Ramos (cell line): ENCODE measurements around the gene XIRP2.

Source experiments
- in situ Hi-C: fragments of 300-500 bp; cut with MboI; formaldehyde crosslinking; loops from one replicate; pipeline ENCODE4 v1.14.3; 2022; ENCODE audit warnings: low sequenced_read_pairs; ENCODE audit not compliant: unreplicated experiment

The XIRP2 gene

DNA sequence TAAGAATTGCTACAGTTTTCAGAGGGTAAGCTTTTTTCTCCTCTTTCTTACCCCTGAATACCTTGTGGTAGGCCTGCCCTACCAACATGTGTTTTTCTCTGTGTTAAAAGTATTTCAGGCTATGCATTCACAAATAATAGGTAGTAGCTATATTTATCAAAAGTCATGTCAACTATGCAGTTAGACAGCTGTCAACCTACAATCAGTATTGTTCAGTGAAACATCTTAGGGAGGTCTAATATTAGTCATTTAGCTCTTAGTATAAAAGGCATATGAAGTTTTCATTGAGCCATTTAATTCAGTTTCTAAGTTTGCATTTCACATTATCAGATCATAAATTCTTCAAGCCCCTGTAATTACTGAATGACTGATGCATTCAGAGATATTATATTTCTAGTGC, 36.7 kb downstream of the XIRP2 start:
- in situ Hi-C loops, result no loop called here

GRCh38 chr2:166926657-166927056, 38.4 kb downstream of the XIRP2 start:
- in situ Hi-C loops, result no loop called here

DNA sequence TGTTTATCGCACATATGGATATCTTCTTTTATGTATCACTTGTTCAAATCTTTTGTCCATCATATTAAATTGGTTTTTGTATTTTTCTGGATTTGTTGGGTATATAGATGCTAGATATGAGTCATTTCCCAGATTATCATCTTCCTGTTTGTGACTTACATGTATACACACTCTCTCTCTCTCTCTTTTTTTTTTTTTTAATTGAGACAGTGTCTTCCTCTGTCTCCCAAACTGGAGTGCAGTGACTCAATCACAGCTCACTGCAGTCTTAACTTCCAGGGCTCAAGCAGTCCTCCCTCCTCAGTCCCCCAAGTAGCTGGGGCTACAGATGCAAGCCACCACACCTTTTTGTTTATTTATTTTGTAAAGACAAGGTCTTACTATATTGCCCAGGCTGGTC, 43.8 kb downstream of the XIRP2 start:
- in situ Hi-C loops, result no loop called here

DNA sequence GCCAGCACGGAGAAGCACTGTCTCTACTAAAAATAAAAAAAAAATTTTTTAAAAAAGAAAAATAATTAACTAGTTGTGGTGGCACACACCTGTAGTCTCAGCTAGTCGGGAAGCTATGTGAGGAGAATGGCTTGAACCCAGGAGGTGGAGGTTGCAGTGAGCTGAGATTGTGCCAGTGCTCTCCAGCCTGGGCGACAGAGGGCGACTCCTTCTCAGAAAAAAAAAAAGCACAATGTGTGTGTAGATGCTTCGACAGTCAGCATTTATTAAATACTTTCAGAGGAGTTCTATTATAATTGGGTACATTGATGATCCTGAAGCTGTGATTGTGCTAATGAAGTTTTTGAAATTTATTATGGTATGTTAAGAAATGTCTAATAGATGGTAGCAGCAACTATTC, 46.5 kb downstream of the XIRP2 start:
- in situ Hi-C loops, result no loop called here

DNA sequence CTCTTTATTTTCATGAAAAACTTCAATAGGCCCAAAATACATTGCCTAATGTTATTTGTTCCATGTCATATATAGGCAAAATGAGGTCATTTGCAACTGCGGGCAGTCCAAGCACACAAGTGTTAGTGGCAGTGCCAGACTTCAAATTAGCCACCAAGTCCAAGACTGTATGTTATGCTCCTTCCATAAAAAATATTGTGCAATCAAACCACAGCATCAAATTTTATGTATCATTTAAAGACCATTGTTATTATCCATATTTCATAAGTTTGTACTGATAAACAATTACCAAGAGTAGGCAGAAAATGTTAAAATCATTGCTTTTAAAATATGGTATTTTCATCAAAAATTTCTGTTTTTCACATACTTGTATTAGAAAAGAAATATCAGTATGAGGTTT, 54.1 kb downstream of the XIRP2 start:
- in situ Hi-C loops, result no loop called here

- in situ Hi-C loops, result no loop called here
Measured at GRCh38 chr2:166944909-166945308, 56.6 kb downstream of the XIRP2 start.

DNA sequence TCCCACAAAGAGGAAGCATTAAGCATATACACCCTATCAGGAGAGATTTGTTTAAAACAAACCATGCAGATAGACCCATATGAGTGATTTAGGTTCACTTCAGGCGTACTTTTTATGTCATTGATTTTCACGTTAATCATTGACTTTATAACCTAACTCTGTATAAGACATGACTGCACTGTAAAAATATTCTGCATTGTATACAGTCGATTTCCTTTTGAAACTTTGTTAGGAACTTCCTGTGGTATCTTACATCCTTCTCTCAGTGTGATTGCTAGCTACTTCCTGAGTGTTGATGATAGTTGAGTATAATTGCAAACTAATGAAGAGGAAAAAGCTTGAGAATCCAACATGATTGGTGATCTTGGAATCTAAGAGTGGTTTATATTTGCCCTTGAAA, 69.4 kb downstream of the XIRP2 start:
- in situ Hi-C loops, result no loop called here

DNA sequence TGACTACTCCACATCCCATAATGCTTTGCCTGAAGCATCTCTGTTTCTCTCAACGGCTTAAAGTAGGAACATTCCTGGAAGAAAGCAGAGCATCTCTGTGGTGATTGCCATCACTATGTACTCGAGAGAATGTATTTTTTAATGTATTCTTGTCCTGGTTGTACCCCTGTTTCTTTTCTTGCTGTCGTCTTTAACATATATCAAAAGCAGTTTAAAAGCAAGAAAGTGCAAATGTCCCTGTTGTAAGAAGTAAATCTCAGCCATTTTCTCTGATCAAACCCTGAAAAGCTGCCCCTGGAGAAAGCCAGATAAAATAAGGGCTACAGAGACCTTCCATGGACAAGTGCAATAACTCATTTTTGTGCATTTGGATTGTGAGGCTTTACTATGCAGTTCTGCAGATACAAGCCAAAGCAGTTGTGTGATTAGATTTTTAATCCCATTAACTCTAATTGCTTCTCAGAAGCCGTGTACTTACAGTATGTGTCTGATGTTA, 70.8 kb downstream of the XIRP2 start:
- in situ Hi-C loops, result no loop called here

DNA sequence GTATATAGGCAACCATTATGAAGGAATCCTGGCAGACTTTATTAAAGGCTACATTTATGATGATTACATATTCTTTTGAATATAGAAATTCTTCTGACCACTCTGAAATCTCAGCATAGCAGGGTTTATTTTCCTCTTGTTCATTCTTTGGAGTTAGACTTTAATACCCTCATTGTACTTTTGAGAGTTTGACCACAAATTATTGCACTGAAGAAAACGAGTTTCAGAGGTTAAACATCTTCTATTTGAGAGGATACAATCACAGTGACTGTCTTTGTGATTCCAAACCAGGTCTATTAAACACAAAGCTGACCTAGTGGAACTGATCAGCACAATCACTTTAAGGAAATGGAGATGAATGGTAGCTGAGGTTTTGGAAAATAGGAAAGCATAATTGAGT, 71.3 kb downstream of the XIRP2 start:
- in situ Hi-C loops, result no loop called here

DNA sequence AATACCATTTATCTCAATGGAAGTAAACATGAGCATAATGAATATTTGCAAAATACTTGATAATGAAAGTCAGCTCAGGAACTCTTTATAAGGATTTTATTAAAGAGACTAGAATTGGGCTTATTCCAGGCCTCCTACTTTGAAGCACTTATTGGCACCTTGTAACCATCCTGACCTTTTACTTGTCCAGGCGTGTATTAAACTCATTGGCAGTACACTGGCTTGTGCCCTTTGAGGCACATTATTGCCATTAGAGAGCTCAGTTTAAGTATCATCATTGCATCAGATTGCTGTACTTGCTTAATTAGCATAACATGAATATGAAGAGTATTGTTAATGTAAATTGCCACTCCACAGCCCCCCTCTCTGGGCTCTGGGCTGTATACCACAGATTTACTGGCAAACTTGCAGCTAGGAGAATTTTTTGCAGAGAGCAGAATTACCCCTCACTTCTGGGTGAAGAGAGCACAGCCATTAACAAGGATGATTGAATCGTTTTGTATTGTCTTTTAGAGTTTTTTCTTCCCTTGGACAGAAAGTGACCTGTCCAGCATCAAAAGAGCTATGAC, 72.5 kb downstream of the XIRP2 start:
- in situ Hi-C loops, result no loop called here

DNA sequence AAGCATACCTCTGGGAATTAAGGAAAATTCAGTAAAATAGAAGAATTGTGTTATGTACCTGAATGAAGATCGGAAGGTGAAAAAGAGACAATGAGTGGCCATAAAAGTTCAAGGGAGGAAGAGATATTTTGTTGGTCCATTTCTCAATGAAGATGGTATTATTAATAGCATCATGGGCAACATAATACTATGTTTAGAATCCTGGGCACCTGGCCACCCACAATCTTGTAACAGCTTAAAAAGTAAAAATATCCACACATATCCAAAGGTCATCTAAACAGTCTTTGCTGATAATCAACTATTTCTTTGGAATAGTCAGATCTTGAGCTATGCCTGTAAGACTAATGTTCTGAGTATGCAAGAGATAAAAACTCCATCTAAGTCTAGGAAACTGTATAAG, 73.7 kb downstream of the XIRP2 start:
- in situ Hi-C loops, result no loop called here

- in situ Hi-C loops, result no loop called here
Measured at GRCh38 chr2:166969486-166969885, 81.2 kb downstream of the XIRP2 start.

DNA sequence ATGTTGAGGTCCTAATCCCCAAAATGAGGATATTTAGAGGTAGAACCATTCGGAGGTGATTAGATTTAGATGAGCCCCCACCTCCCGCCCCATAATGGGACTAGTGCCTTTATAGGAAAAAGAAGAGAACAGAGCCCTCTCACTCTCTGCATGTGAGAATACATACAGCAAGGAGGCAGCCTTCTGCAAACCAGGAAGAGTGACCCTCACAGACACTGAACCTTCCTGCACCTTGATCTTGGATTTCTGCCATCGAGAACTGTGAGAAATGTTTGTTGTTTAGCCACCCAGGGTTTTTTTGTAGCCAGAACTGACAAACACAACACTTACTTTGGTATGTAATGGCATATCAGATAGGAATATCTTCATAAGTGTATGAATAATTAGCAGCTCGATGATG, 83.7 kb downstream of the XIRP2 start:
- in situ Hi-C loops, result no loop called here

DNA sequence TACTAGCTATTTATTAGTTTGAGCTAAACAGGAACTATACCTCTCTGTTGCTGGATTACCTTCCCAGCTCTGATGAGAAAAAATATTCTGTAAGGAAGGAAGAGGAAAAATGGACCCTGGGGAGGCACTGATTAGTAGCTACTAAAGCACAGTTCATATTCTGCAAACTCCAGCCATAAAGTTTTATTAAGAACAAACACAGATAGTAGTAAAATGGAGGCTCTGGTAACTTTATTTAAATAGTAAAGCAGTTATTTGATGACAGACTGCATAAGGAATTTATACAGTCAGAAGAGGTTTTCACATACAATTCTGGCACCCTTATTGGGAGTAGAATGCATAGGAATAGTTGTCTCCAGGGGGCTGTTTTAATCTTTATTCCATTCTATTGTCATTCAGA, 84.1 kb downstream of the XIRP2 start:
- in situ Hi-C loops, result no loop called here

DNA sequence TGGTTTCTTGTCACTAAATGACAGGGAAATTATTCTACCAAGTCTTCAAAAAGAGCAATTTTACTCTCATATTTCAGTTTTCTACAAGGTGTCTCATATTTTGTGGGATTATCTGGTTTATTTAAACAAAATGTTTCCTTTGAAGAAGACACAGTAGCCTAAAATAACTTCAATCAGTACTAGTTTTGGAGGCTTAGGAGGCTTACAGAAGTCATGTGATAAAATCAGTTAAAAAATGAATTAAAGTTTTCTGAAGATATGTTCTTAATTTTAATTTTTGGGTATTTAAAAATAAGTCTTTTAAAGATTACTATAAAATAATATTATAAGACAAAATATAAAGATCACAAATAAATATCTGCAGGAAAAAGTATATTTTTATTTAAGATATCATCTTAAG, 95.9 kb downstream of the XIRP2 start:
- in situ Hi-C loops, result no loop called here

GRCh38 chr2:166984797-166985196, 96.5 kb downstream of the XIRP2 start:
- in situ Hi-C loops, result no loop called here

DNA sequence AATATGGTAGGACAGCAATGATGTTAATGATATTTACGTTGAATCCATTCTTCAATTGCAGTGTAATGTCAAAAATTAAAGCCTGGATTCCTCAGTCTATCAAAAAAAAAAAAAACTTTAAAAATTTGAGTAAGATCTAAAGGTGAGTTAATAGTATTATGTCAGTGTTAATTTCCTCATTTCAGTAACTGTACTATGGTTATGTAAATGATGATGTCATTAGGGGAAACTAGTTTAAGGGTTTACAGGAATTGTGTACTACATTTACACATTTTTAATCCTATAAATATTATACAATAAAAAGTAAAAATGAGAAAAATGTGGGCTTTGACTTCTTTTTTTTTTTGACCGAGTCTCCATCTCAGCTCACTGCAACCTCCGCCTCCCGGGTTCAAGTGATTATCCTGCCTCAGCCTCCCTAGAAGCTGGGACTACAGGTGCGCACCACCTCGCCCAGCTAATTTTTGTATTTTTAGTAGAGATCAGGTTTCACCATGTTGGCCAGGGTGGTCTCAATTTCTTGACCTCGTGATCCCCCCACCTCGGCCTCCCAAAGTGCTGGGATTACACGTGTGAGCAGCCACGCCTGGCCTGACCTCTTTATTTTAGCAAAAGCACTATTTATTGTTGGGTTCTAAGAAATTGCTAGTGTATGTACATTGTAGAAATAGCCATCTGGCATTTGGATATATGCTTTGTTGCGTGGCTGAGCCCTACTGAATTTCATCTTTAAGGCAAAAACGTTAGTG, 106.5 kb downstream of the XIRP2 start:
- in situ Hi-C loops, result no loop called here

DNA sequence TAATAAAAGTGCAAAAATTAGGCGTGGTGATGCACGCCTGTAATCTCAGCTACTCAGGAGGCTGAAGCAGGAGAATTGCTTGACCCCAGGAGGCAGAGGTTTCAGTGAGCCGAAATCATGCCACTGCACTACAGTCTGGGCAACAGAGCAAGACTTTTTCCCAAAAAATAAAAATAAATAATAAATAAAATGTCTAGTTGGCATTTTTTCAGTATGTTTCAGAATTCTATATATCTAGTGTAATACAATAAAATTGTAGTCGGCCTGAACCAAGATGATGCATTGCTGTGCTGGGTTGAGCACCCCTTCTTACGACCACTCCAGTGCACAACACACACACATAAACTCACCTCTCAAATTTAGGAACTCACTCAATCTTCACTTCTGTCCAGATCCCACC, 108.2 kb downstream of the XIRP2 start:
- in situ Hi-C loops, result no loop called here

DNA sequence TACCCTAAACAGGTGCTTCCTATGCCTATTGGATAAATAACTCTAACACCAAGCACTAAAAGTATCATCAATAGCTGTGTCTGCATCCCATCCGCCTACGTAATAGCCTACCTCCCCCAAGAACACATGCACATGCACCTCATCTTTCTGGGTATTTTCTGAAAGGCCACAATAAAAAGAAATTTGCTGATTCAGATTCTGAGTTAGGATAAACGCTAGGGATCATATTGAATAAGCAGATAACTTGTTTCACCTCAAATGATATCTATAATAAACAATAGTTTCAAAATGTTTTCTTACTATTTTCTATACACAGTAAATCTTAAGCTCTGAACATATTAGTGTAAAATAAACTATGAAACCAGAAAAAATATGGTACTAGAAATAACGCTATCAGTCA, 112.9 kb downstream of the XIRP2 start:
- in situ Hi-C loops, result no loop called here

- in situ Hi-C loops, result no loop called here
Measured at GRCh38 chr2:167005096-167005495, 116.8 kb downstream of the XIRP2 start.

- in situ Hi-C loops, result no loop called here
Measured at GRCh38 chr2:167013227-167013626, 124.9 kb downstream of the XIRP2 start.

DNA sequence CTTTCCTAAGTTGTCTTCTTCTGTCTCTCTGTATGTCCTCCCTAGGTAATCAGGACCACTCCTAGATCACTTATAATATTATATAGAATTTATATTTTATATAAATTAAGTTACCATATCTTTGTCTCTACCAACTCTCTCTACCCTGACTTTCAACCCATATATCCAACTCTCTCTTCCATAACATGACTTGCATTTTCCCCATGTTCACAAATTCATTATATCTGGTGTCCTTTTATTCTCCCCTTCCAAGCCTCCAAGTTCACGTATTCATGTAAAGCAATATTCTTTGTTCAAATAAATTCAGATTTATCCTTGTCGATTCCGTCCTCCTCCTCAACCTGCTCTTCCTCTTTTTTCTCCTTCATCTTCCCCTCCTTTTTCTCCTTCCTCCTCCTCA, 127.5 kb downstream of the XIRP2 start:
- in situ Hi-C loops, result no loop called here
